ENCODE measurements around the gene SHC2.
"Not testable (repeated sequence)": the region's sequence is repeated elsewhere in the genome, so short reads cannot be mapped to it uniquely, and the experiment has no call there.

Gene SHC2

DNA sequence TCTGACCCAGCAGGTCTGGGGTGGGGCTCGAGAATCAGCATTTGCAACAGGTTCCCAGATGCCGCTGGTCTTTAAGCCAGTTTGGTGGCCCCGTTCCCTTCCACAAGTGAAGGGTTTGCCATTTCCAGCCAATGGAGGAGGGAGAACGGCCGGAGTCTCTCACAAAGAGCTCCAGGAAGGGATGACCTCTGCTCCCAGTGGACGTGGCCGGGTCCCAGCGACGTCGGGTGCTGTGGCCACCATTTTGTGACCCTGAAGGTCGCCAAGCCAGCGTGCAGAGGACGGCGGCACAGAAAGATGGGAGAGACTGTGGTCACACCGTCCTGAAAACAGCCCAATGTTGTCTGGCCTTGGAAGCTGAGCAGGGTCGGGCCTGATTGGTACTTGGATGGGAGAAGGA is 8.0 kb downstream of the SHC2 start:
- H3K36me3 ChIP-seq (ENCODE audit: insufficient read depth, low read length), result no peaks in the 10 kb centered on the region
- no peak overlapping the region for H3K4me3 ChIP-seq (ENCODE audit: low read length)
- H3K9me3 ChIP-seq (ENCODE audit: insufficient read depth, low read depth, low read length), result peaks cover 5% of the 10 kb centered on the region
- no peaks in the 10 kb centered on the region for H3K4me1 ChIP-seq (ENCODE audit: insufficient read depth, low read length)
- 94% methylated on average over 16 of the region's 16 CpGs for WGBS
- no peaks in the 10 kb centered on the region for H3K27me3 ChIP-seq (ENCODE audit: insufficient read depth, low read length)
- H3K9ac ChIP-seq (ENCODE audit: low read depth, low read length), result no peak overlapping the region
- H3K27ac ChIP-seq (ENCODE audit: low read depth, low read length), result no peak overlapping the region

DNA sequence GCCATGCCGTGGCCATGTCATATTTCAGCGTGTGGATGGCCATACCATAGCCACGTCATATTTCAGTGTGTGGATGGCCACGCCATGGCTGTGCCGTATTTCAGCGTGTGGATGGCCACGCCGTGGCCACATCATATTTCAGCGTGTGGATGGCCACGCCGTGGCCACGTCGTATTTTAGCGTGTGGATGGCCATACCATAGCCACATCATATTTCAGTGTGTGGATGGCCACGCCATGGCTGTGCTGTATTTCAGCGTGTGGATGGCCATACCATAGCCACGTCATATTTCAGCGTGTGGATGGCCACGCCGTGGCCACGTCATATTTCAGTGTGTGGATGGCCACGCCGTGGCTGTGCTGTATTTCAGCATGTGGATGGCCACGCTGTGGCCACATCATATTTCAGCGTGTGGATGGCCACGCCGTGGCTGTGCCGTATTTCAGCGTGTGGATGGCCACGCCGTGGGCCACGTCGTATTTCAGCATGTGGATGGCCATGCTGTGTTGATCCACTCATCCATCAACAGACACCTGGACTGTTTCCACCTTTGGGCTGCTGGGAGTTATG is 9.8 kb downstream of the SHC2 start:
- not testable (repeated sequence) for H3K27ac ChIP-seq (ENCODE audit: low read depth, low read length); H3K9ac ChIP-seq (ENCODE audit: low read depth, low read length)
- WGBS, result 91% methylated on average over 33 of the region's 33 CpGs

DNA sequence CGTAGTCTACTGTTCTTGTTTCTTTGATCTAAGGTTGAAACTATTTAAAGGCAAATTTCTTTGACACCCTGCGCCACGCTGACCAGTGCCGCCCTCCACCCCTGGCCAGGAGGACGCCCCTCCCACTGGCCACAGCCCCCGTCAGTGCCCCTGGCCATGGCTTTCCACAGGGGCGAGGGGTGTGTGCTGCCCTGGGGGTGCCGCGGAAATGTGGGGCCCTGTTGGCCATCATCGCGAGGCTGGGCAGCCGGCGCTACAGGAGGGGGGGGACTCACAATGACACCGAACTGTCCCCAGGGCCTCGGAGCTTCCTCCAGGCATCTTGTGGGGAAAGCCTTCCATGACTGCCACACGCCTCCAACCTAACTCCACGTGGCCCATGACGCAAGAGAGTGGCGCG is 10.9 kb downstream of the SHC2 start:
- H3K4me1 ChIP-seq (ENCODE audit: insufficient read depth, low read length), result no peaks in the 10 kb centered on the region
- H3K27me3 ChIP-seq (ENCODE audit: insufficient read depth, low read length), result no peaks in the 10 kb centered on the region
- no peak overlapping the region for H3K4me3 ChIP-seq (ENCODE audit: low read length)
- H3K36me3 ChIP-seq (ENCODE audit: insufficient read depth, low read length), result no peaks in the 10 kb centered on the region
- H3K9ac ChIP-seq (ENCODE audit: low read depth, low read length), result no peak overlapping the region
- H3K9me3 ChIP-seq (ENCODE audit: insufficient read depth, low read depth, low read length), result peaks cover 5% of the 10 kb centered on the region
- no peak overlapping the region for H3K27ac ChIP-seq (ENCODE audit: low read depth, low read length)
- 93% methylated on average over 20 of the region's 20 CpGs for WGBS

More for the DNA sequence above, 9.8 kb downstream of the SHC2 start:
- not testable (repeated sequence) for H3K27me3 ChIP-seq (ENCODE audit: insufficient read depth, low read length); H3K36me3 ChIP-seq (ENCODE audit: insufficient read depth, low read length); H3K4me3 ChIP-seq (ENCODE audit: low read length); H3K4me1 ChIP-seq (ENCODE audit: insufficient read depth, low read length); H3K9me3 ChIP-seq (ENCODE audit: insufficient read depth, low read depth, low read length)

DNA sequence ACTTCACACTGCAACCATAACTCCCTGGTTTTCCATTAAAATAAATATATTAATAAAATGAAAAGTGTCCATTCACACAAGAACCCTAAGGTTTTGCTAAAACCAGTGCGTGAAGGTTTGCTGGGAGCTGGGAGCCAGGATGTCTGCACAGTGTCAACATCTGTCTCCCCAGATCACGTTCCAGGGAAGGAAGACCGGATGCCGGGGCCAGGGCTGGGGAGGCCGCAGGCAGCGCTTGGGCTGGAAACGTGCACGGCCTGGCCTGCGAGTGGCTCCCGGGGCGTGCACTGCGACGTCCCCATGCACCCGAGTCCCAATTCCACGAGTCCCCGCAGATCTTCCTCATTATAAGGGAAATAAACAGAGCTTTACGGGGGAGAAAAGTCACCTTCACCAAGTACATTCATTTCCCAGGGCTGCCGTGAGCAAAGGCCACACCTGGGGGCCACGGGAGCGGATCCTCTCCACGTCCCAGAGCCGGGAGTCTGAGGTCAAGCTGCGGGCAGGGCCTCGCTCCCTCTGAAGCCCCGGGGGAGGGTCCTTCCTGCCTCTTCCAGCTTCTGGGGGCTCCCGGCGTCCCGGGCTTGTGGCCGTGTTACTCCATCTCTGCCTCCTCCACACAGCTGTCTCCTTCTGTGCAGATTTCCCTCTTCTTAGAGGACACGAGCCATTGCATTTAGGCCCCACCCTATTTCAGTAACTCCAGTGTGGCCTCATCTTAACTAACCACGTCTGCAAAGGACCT is 12.8 kb downstream of the SHC2 start:
- Histone ChIP-seq H3K9ac (ENCODE audit: low read depth, low read length) (no peak overlapping the region), H3K4me3 (ENCODE audit: low read length) (no peak overlapping the region), H3K36me3 (ENCODE audit: insufficient read depth, low read length) (no peaks in the 10 kb centered on the region), H3K4me1 (ENCODE audit: insufficient read depth, low read length) (no peaks in the 10 kb centered on the region), H3K9me3 (ENCODE audit: insufficient read depth, low read depth, low read length) (peaks cover 5% of the 10 kb centered on the region), H3K27me3 (ENCODE audit: insufficient read depth, low read length) (no peaks in the 10 kb centered on the region), H3K27ac (ENCODE audit: low read depth, low read length) (no peak overlapping the region)
- 92% methylated on average over 31 of the region's 31 CpGs for WGBS

DNA sequence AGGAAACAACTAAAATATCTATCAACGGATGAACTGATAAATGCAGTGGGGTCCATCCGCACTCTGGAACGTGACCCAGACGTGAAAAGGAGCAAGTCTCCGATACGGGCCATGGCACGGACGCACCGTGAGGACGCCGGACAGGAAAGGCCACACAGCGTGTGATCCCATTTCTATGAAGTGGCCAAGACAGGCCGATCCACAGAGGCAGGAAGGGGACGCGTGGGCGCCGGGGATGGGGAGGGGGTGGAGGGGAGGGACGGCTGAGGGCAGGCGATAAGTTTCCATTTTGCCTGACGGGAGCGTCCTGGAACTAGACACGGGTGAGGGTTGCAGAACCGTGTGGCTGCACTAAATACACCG is 13.8 kb downstream of the SHC2 start:
- no peaks in the 10 kb centered on the region for H3K36me3 ChIP-seq (ENCODE audit: insufficient read depth, low read length)
- peaks cover 5% of the 10 kb centered on the region for H3K9me3 ChIP-seq (ENCODE audit: insufficient read depth, low read depth, low read length)
- no peak overlapping the region for H3K4me3 ChIP-seq (ENCODE audit: low read length)
- H3K27ac ChIP-seq (ENCODE audit: low read depth, low read length), result no peak overlapping the region
- H3K4me1 ChIP-seq (ENCODE audit: insufficient read depth, low read length), result no peaks in the 10 kb centered on the region
- no peaks in the 10 kb centered on the region for H3K27me3 ChIP-seq (ENCODE audit: insufficient read depth, low read length)
- WGBS, result 93% methylated on average over 24 of the region's 24 CpGs
- H3K9ac ChIP-seq (ENCODE audit: low read depth, low read length), result no peak overlapping the region

DNA sequence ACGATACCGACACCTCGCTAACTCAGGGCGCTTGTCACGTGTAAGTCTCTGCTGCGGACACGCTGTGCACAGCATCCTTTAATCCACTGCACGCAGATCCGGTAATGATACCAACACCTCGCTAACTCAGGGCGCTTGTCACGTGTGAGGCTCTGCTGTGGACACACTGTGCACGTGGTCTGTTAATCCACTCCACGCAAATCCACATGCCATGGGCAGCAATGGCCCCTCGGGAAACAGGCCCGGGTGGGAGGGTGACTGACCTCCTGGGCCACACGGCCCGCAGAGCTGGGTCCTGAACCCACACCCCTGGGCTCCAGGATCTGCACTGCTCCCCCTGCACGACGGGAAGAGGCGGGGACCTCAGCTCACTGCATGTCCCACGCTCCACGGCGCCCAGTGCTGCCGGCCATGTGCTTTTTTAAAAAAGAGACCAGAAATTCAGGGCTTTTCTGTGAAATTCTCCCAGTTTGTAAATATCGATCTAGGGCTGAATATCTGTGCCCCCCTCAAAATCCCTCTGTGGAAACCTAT is 16.1 kb downstream of the SHC2 start:
- 94% methylated on average over 26 of the region's 26 CpGs for WGBS
- Histone ChIP-seq H3K27ac (ENCODE audit: low read depth, low read length) (no peak overlapping the region), H3K4me3 (ENCODE audit: low read length) (no peak overlapping the region), H3K27me3 (ENCODE audit: insufficient read depth, low read length) (no peaks in the 10 kb centered on the region), H3K9ac (ENCODE audit: low read depth, low read length) (no peak overlapping the region), H3K9me3 (ENCODE audit: insufficient read depth, low read depth, low read length) (no peaks in the 10 kb centered on the region), H3K4me1 (ENCODE audit: insufficient read depth, low read length) (no peaks in the 10 kb centered on the region), H3K36me3 (ENCODE audit: insufficient read depth, low read length) (no peaks in the 10 kb centered on the region)

DNA sequence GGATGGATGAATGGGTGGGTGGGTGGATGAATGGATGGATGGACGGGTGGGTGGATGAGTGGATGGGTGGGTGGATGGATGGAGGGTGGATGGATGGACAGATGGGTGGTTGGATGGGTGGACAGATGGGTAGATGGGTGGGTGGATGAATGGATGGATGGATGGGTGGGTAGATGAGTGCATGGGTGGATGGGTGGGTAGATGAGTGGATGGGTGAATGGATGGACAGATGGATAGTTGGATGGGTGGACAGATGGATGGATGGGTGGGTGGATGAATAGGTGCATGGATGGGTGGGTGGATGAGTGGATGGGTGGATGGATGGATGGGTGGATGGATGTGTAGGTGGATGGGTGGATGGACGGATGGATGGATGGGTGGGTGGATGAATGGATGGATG is 17.8 kb downstream of the SHC2 start:
- Histone ChIP-seq H3K4me3 (ENCODE audit: low read length) (no peak overlapping the region), H3K27me3 (ENCODE audit: insufficient read depth, low read length) (no peaks in the 10 kb centered on the region), H3K27ac (ENCODE audit: low read depth, low read length) (no peak overlapping the region), H3K36me3 (ENCODE audit: insufficient read depth, low read length) (no peaks in the 10 kb centered on the region), H3K9ac (ENCODE audit: low read depth, low read length) (no peak overlapping the region), H3K4me1 (ENCODE audit: insufficient read depth, low read length) (no peaks in the 10 kb centered on the region), H3K9me3 (ENCODE audit: insufficient read depth, low read depth, low read length) (no peaks in the 10 kb centered on the region)
- WGBS, result 89% methylated on average over 2 of the region's 2 CpGs

DNA sequence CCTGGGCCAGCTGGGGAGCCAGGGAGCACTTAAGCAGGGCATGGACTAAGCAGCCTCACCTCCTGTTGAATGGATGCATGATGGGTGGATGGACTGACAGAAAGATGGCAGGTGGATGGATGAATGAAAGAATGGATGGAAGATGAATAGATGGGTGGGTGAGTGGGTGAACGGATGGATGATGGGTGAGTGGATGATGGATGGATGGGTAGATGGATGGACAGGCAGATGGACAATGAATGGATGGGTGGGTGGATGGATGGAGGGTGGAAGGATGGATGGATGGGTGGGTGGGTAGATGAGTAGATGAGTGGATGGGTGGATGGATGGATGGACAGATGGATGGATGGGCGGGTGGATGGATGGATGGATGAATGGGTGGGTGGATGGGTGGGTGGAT is 18.7 kb downstream of the SHC2 start:
- WGBS, result 94% methylated on average over 2 of the region's 2 CpGs
- no peaks in the 10 kb centered on the region for H3K9me3 ChIP-seq (ENCODE audit: insufficient read depth, low read depth, low read length)
- H3K9ac ChIP-seq (ENCODE audit: low read depth, low read length), result no peak overlapping the region
- no peak overlapping the region for H3K27ac ChIP-seq (ENCODE audit: low read depth, low read length)
- no peaks in the 10 kb centered on the region for H3K4me1 ChIP-seq (ENCODE audit: insufficient read depth, low read length)
- H3K36me3 ChIP-seq (ENCODE audit: insufficient read depth, low read length), result no peaks in the 10 kb centered on the region
- H3K4me3 ChIP-seq (ENCODE audit: low read length), result no peak overlapping the region
- no peaks in the 10 kb centered on the region for H3K27me3 ChIP-seq (ENCODE audit: insufficient read depth, low read length)

DNA sequence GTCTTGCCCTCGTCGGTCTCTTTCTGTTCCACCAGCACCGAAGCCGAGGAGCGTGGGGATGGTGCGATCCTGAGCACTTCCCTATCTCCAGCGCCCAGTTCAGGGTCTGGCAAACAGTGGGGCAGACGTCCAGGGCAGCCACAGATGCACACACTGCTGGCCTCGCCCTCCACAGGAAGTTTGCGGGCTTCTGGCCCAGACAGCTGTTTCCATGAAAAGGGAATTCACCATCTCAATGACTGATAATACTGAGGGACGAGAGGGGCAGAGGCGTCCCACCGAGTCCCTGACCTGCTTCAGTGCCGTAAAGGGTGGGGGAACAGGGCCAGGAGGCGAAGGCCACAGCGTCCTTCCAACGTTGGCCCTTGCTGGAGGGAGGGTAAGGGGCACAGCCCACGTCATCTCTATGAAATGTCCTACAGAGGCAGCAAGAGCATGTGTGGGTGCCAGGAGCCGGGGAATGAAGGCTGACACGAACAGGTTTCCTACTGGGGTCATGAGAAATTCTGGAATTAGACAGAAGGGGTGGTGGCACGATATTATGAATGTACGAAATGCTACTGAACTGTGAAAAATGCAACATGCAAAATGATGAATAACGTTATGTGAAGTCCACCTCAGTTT is 19.5 kb downstream of the SHC2 start:
- no peak overlapping the region for H3K27ac ChIP-seq (ENCODE audit: low read depth, low read length)

DNA sequence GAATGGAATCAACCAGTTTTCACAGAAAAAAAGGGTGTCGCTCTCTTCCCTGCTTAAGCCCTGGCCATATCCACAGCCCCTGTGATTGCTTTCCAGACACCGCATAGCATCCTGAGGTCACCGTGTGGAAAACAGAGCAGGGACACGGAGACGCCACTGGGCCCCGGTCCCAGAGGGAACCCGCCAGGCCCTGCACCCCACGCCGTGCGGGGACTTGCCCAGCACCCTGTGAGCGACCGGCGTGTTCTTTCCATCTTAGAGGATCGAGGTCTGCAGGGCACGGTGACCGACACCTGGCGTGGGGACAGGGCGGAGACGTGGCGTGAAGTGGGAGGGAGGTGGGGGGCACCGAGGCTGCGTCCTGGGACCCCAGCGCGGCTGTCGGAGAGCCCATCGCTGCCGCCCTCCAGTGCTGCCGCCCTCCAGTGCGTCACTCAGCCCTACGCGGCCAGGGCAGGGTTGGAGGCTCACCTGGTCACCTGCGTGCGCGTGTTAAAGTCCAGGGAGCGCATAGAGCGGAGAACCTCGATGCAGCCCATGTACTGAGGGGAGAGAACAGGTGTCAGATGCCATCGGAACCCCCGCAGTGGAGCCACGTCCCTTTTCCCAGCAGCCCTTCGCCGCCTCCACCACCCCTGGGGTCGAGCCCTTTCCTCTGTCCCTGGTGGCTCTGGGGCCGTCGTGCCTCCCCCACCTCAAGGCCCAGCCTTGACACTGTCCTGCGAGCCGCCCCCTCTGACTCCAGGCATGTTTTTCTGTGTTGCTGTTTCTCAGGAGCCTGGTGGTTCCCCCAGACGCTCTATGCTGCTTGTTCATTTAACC is 20.2 kb downstream of the SHC2 start:
- no peaks in the 10 kb centered on the region for H3K36me3 ChIP-seq (ENCODE audit: insufficient read depth, low read length)
- no peaks in the 10 kb centered on the region for H3K4me1 ChIP-seq (ENCODE audit: insufficient read depth, low read length)
- H3K27me3 ChIP-seq (ENCODE audit: insufficient read depth, low read length), result no peaks in the 10 kb centered on the region
- H3K27ac ChIP-seq (ENCODE audit: low read depth, low read length), result no peak overlapping the region
- WGBS, result 90% methylated on average over 48 of the region's 48 CpGs
- no peak overlapping the region for H3K9ac ChIP-seq (ENCODE audit: low read depth, low read length)
- no peaks in the 10 kb centered on the region for H3K9me3 ChIP-seq (ENCODE audit: insufficient read depth, low read depth, low read length)
- no peak overlapping the region for H3K4me3 ChIP-seq (ENCODE audit: low read length)

More for the DNA sequence above, 19.5 kb downstream of the SHC2 start:
- H3K4me3 ChIP-seq (ENCODE audit: low read length), result no peak overlapping the region
- H3K36me3 ChIP-seq (ENCODE audit: insufficient read depth, low read length), result no peaks in the 10 kb centered on the region
- no peaks in the 10 kb centered on the region for H3K9me3 ChIP-seq (ENCODE audit: insufficient read depth, low read depth, low read length)
- no peaks in the 10 kb centered on the region for H3K27me3 ChIP-seq (ENCODE audit: insufficient read depth, low read length)
- H3K9ac ChIP-seq (ENCODE audit: low read depth, low read length), result no peak overlapping the region
- 78% methylated on average over 23 of the region's 23 CpGs for WGBS
- H3K4me1 ChIP-seq (ENCODE audit: insufficient read depth, low read length), result no peaks in the 10 kb centered on the region
